BLaER1 treated with 17β-estradiol and CSF1 and Interleukin-3, amounts not matched to agents 10 nM and 100 nM (cell line): ENCODE measurements around the gene ZIC2.
A peak's percentile ranks its signal among the peaks of the same experiment; 100 is the strongest.

Experiments
- H3K27ac ChIP-seq, 11 experiments: shearing (Covaris generic); formaldehyde crosslinking; 2 replicates each; pipeline ENCODE4 v1.8.1; 2022
- H3K27me3 ChIP-seq, 11 experiments: shearing (Covaris generic); formaldehyde crosslinking; 2 replicates each; pipeline ENCODE4 v1.8.1; 2022
- H3K36me3 ChIP-seq, 11 experiments: shearing (Covaris generic); formaldehyde crosslinking; 2 replicates each; pipeline ENCODE4 v1.8.1; 2022
- H3K4me1 ChIP-seq, 10 experiments: shearing (Covaris generic); formaldehyde crosslinking; 2 replicates each; pipeline ENCODE4 v1.8.1; 2022
- H3K4me2 ChIP-seq, 11 experiments: shearing (Covaris generic); formaldehyde crosslinking; 2 replicates each; pipeline ENCODE4 v1.8.1; 2022
- H3K4me3 ChIP-seq, 10 experiments: shearing (Covaris generic); formaldehyde crosslinking; 2 replicates each; pipeline ENCODE4 v1.8.1; 2022
- H3K9ac ChIP-seq, 11 experiments: shearing (Covaris generic); formaldehyde crosslinking; 2 replicates each; pipeline ENCODE4 v1.8.1; 2022
- H3K9me3 ChIP-seq, 11 experiments: shearing (Covaris generic); formaldehyde crosslinking; replicated peaks in 1 of 11; 2 replicates each; pipeline ENCODE4 v1.8.1; 2022
- H4K20me1 ChIP-seq, 11 experiments: shearing (Covaris generic); formaldehyde crosslinking; 2 replicates each; pipeline ENCODE4 v1.8.1; 2022
- Cebpa-rat ChIP-seq, 11 experiments: shearing (Covaris generic); IDR thresholded peaks; 2 replicates each; pipeline ENCODE4 v1.8.1; 2022

The ZIC2 gene

DNA sequence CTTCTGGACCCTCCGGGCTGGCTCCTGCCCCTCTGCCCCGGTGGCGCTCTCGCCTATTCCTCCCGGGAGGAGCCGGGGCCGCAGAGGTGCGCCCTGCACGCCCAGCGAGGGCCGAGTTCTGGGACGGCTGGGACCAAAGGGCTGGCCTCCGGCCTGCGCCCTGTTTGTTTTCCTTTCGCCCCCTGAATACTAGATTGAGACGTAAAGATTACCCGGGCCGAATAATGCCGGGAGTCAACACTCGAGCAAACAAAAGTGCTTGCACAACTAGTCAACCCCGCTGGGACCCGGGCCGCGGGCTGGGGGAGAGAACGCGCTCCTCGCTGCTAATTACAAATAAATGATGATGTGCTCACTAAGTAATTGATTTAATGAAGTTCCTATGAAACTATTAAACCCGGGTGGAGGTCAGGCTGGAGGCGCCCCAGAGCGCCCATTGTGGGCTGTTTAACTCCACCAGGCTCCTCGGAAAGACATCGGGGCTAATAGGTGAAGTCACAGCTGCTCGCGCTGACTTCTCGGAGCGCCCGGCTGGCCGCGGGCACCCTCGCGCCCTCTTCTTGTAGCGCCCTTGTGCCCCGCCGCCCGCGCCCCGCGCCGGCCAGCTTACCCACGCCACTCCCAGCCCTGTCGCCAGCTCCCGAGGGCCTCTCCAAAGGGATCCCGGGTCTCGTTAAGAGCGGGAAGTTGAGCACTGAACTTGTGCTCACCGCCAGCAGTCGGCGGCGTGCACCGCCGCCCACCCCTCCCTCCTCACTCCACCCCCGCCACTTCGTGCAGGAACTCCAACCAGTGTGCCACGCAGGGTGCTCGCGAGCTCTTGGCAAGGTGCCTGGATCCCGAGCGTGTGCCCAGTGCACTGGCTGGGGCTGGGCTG lies 24.9 kb upstream of the ZIC2 start:
- peak overlapping the region in 2 of 10 experiments; percentile 6 to 23; a peak in 3 of 20 replicates for H3K4me3 ChIP-seq
- peaks cover 0 to 12% (median 0%) of the 10 kb centered on the region in 10 experiments; a peak in 2 of 20 replicates for H3K4me1 ChIP-seq
- peaks cover 87 to 98% (median 92%) of the 10 kb centered on the region in 11 experiments for H3K27me3 ChIP-seq
- H3K36me3 ChIP-seq = no peaks in the 10 kb centered on the region
- H4K20me1 ChIP-seq = peaks cover 0 to 53% (median 13%) of the 10 kb centered on the region in 11 experiments; a peak in 14 of 22 replicates
- H3K9ac ChIP-seq = no peak overlapping the region
- peak overlapping the region in 6 of 11 experiments; percentile 12 to 65 (median 26); a peak in 7 of 22 replicates for H3K4me2 ChIP-seq
- no peak for TF ChIP-seq Cebpa-rat (IDR thresholded peaks at IDR 0.05)
- H3K9me3 ChIP-seq = peaks cover 14 to 47% (median 38%) of the 10 kb centered on the region in 11 experiments; a peak in 21 of 22 replicates
- H3K27ac ChIP-seq = no peak overlapping the region

DNA sequence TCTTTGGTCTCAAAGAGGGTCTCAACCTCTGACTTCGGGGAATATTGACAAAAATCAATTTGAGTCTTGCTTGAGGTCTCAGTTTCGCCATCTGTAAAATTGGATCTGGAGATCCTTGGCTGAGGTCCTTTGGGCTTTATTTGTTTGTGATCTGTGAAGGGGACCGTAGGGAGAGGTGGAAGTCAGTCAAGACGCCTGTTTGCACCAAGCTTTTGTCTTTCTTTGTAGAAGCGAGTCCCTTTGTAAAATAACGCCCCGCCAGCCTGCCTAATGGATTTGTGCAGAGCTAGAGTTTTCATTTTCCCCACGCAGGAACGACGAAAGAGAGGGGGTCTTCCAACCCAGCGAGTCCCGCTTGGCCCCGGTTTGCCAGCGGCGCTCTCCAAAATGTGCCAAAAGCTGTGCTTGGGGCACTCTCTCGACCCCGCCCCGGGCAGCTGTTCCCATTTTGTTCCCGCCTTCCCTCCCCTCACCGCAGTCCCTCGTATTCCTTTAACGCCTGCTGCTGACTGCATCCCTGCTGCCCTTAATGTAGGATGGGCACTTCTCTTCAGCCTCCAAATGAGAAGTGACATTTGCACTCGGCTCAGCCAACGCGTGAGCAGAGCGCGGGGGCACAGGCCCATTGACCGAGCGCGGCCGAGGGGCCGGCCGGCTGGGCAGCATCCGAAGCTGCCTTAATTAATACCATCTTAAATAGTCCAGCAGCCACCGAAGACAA lies 23.0 kb upstream of the ZIC2 start:
- H3K9me3 ChIP-seq = peaks cover 14 to 47% (median 38%) of the 10 kb centered on the region in 11 experiments; a peak in 21 of 22 replicates
- no peak overlapping the region for H3K4me2 ChIP-seq
- peaks cover 97 to 100% (median 100%) of the 10 kb centered on the region in 11 experiments for H3K27me3 ChIP-seq
- H3K27ac ChIP-seq = no peak overlapping the region
- H3K4me3 ChIP-seq = peak overlapping the region in 1 of 10 experiments; percentile 9; a peak in 1 of 20 replicates
- peaks cover 0 to 56% (median 13%) of the 10 kb centered on the region in 11 experiments; a peak in 14 of 22 replicates for H4K20me1 ChIP-seq
- peaks cover 0 to 12% (median 0%) of the 10 kb centered on the region in 10 experiments; a peak in 2 of 20 replicates for H3K4me1 ChIP-seq
- no peak overlapping the region for H3K9ac ChIP-seq
- TF ChIP-seq Cebpa-rat (IDR thresholded peaks at IDR 0.05) = no peak
- no peaks in the 10 kb centered on the region for H3K36me3 ChIP-seq

GRCh38 chr13:99959127-99959539 lies 22.5 kb upstream of the ZIC2 start:
- no peak overlapping the region for H3K9ac ChIP-seq
- H3K4me3 ChIP-seq = no peak overlapping the region
- peaks cover 97 to 100% (median 100%) of the 10 kb centered on the region in 11 experiments for H3K27me3 ChIP-seq
- peaks cover 0 to 58% (median 13%) of the 10 kb centered on the region in 11 experiments; a peak in 14 of 22 replicates for H4K20me1 ChIP-seq
- no peak for TF ChIP-seq Cebpa-rat (IDR thresholded peaks at IDR 0.05)
- peaks cover 14 to 47% (median 38%) of the 10 kb centered on the region in 11 experiments; a peak in 21 of 22 replicates for H3K9me3 ChIP-seq
- H3K4me1 ChIP-seq = peaks cover 0 to 12% (median 0%) of the 10 kb centered on the region in 10 experiments; a peak in 2 of 20 replicates
- no peak overlapping the region for H3K4me2 ChIP-seq
- H3K36me3 ChIP-seq = no peaks in the 10 kb centered on the region
- H3K27ac ChIP-seq = no peak overlapping the region

DNA sequence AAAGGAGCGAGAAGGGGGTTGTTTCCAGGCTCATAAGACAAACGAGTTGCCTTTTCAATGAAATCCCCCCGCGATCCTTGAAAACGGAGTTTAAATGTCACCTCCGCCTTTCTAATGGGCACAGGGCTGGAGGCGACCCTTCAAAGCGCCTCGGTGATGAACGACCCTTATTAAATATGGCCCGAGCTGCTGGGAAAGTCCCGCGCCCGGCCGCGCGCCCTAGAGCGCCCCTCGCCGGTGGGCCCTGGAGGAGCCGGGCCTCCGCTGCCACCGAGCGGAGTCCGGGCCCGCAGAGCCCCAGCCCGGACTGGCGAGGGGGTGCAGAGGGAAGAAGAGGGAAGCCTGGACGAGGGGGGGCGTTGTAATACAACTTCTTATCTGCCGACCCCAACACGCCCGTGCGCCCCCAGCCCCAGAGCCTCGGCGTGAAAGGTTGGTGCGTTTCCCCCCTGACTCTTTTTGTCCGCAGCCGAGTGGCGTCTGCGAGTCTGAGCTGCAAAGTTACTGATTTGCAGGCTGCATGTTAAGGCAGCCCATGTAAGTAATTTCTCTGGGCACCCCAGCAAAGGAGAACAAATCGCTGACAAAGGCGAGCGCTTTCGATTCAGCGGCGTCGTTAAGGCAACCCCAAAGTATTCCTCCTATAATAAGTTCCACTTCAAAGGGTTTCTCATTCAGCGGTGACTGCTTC lies 21.9 kb upstream of the ZIC2 start:
- Histone ChIP-seq H4K20me1 (peaks cover 0 to 64% (median 13%) of the 10 kb centered on the region in 11 experiments; a peak in 14 of 22 replicates), H3K27me3 (peaks cover 97 to 100% (median 100%) of the 10 kb centered on the region in 11 experiments), H3K4me3 (no peak overlapping the region), H3K36me3 (no peaks in the 10 kb centered on the region), H3K27ac (no peak overlapping the region), H3K4me1 (peaks cover 0 to 12% (median 0%) of the 10 kb centered on the region in 10 experiments; a peak in 2 of 20 replicates), H3K9me3 (peaks cover 14 to 47% (median 38%) of the 10 kb centered on the region in 11 experiments; a peak in 21 of 22 replicates), H3K4me2 (no peak overlapping the region), H3K9ac (no peak overlapping the region)
- TF ChIP-seq Cebpa-rat (IDR thresholded peaks at IDR 0.05) = no peak

DNA sequence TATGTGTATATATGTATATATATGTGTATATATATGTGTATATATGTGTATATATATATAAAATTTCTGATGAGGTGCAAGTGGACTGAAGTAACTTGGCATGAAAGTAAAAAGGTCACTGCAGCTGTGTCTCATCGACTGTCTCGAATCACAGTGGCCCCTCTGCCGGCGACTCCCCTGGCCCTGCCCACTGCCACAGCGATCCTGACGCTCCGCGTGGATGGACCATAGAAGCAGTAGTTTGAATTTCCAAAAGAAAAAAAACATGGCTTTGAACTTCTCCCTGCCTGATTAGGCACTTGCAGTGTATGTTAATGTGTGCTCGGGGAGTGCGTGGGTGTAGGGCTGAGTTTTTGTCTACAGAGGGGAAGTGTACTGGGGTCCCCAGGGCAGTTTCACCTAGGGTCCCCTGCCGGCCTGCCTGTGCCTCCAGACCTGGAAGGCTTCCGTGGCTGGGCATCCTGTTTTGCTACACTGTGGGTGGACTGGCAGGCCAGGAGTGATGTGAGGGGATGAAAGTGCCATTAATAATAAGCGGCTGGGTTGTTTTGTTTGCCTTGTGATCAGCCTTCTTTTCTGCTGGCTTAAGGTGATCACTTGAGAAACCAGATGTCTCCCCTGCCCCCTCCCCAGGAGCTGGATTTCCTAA lies 20.8 kb upstream of the ZIC2 start:
- Histone ChIP-seq H3K4me2 (no peak overlapping the region), H3K4me1 (peaks cover 0 to 12% (median 0%) of the 10 kb centered on the region in 10 experiments; a peak in 2 of 20 replicates), H3K9me3 (peaks cover 14 to 41% (median 38%) of the 10 kb centered on the region in 11 experiments; a peak in 21 of 22 replicates), H3K36me3 (no peaks in the 10 kb centered on the region), H3K9ac (no peak overlapping the region), H3K27me3 (peaks cover 97 to 100% (median 100%) of the 10 kb centered on the region in 11 experiments), H3K4me3 (no peak overlapping the region), H4K20me1 (peaks cover 0 to 63% (median 13%) of the 10 kb centered on the region in 11 experiments; a peak in 14 of 22 replicates), H3K27ac (no peak overlapping the region)
- no peak for TF ChIP-seq Cebpa-rat (IDR thresholded peaks at IDR 0.05)

DNA sequence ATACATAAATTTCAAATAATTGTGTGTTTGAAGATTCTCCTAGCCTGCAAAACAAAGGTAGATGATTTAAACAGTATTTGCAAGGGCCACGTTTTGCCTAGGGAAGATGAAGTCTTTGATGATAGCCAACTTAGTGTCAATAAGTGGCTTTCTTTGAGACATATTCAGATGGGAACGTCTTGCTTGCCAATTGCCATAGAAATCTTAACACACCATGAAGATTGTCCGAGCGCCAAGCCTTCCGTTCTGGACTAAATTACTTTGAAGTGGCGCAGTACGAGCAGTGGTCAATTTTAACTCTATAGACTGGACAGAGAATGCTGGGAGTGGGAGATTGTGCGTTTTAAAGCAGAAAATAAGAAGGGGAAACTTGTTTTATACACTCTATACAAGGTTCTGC lies 19.9 kb upstream of the ZIC2 start:
- peaks cover 97 to 100% (median 100%) of the 10 kb centered on the region in 11 experiments for H3K27me3 ChIP-seq

DNA sequence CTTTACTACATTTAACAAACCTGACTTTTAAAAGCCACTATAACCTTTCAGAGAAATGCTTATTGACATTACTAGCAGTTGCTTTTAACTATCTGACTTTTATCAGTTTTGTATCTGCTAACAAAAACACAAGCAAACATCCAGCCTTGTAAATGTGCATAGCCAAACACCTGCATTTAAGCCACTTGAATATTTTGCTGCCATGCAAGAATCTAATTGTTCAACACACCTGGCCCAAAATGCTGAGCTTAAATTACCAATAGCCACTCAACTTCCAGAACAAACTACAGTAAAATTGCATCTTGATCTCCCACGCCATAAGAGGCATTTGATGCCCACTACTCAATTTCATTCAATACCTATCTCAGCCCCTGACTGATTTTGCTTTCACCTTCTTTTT lies 19.3 kb upstream of the ZIC2 start:
- TF ChIP-seq Cebpa-rat (IDR thresholded peaks at IDR 0.05) = no peak
- no peak overlapping the region for H3K4me3 ChIP-seq
- no peak overlapping the region for H3K4me2 ChIP-seq
- H3K9ac ChIP-seq = no peak overlapping the region
- H4K20me1 ChIP-seq = peaks cover 0 to 68% (median 12%) of the 10 kb centered on the region in 11 experiments; a peak in 13 of 22 replicates
- peaks cover 97 to 100% (median 100%) of the 10 kb centered on the region in 11 experiments for H3K27me3 ChIP-seq
- no peaks in the 10 kb centered on the region for H3K4me1 ChIP-seq
- peaks cover 14 to 27% (median 25%) of the 10 kb centered on the region in 11 experiments; a peak in 21 of 22 replicates for H3K9me3 ChIP-seq
- H3K36me3 ChIP-seq = no peaks in the 10 kb centered on the region
- no peak overlapping the region for H3K27ac ChIP-seq

More for the DNA sequence above, 19.9 kb upstream of the ZIC2 start:
- H3K36me3 ChIP-seq = no peaks in the 10 kb centered on the region
- peaks cover 14 to 32% (median 30%) of the 10 kb centered on the region in 11 experiments; a peak in 21 of 22 replicates for H3K9me3 ChIP-seq
- no peak overlapping the region for H3K27ac ChIP-seq
- H3K4me3 ChIP-seq = no peak overlapping the region
- H3K4me1 ChIP-seq = 0 out of 20 replicates have a peak, but pooled peaks cover 0 to 3% (median 0%) of the 10 kb centered on the region in 10 experiments
- H3K4me2 ChIP-seq = no peak overlapping the region
- TF ChIP-seq Cebpa-rat (IDR thresholded peaks at IDR 0.05) = no peak
- H4K20me1 ChIP-seq = peaks cover 0 to 66% (median 14%) of the 10 kb centered on the region in 11 experiments; a peak in 13 of 22 replicates
- H3K9ac ChIP-seq = no peak overlapping the region
